ENCODE data around the gene BCL11B.

The BCL11B gene

DNA sequence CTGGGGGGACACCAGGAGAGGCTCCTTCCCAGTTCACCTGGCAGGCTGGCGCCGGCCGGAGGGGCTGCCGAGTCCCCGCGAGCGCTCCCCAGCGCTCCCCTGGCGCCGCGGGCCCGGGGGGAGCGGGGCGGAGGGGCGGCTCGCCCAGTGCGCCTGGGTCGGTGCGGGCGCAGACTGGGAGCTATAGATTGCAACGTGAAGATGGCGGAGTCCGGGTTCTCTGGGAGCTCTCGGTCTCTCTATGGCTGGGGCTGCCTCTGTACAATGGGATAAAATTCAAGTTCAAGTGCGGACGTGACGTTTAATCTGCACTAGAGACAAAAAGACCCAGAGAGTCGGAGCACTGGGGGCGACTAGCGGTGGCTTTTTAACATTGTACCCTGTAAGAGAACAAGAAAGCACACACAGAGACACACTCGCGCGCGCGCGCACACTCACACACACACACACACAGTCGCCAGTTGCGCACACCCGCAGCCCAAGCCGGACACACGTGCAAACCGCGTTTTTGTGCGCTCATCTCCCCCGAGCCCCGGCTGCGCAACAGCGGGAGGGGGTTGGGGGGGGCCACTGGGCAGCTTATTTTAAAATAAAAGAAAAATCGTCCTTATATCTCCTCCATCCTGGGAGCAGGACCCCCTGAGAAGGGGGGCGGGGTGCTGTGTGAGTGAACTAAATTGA is at the start of gene BCL11B:
TSS of gene BCL11B (minus strand) at position 247 of the 681 bp plus-strand sequence. CDS start 979 bp downstream, outside the sequence.
- Histone ChIP-seq H3K79me2 (ENCODE audit: control insufficient read depth, insufficient read depth, low read length, unreplicated experiment) (no peaks in the 10 kb centered on the region), H2AFZ (ENCODE audit: low read length, unreplicated experiment) (peak within 1 kb of the TSS; percentile 90), H3K27me3 (ENCODE audit: insufficient read depth, low read length) (peaks cover 95% of the 10 kb centered on the region), H3K4me1 (ENCODE audit: control insufficient read depth, insufficient read depth, low read length, unreplicated experiment) (no peaks in the 10 kb centered on the region), H3K36me3 (ENCODE audit: insufficient read depth, low read length) (no peaks in the 10 kb centered on the region), H3K27ac (ENCODE audit: low read depth, low read length) (no peak within 1 kb of the TSS), H3K4me3 (ENCODE audit: low read depth, low read length) (peak within 1 kb of the TSS; percentile 74)

DNA sequence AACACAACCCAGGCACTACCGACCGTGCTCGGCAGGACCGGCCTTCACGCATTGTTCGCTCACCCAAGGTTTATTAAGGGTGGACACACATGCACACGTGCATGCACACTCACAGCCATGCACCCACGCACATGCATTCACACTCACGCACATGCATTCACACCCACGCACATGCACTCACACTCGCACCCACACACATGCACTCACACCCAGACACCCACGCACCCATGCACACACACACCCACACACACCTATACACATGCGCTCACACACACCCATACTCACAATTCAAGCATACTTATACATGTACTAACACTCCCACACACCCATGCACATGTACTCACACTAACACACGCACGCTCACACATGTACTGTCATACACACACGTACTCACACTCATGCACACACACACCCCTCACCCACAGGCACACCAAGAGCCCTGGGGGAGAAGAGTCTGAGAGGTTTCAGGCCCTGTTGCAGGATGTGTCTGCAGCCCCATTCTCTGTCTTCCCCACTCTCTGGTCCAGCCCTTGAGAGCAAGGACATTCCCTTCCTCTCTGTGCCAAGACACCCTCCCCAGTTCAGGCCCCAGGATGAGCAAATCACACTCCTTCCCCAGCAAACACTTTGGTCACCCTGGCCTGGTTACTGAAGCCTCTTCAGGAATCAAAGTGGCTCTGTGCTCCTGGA is 49.4 kb upstream of the BCL11B start:
- no peak overlapping the region for H3K4me3 ChIP-seq (ENCODE audit: low read depth, low read length)
- no peak overlapping the region for H3K27ac ChIP-seq (ENCODE audit: low read depth, low read length)
- no peaks in the 10 kb centered on the region for H3K79me2 ChIP-seq (ENCODE audit: control insufficient read depth, insufficient read depth, low read length, unreplicated experiment)
- H3K36me3 ChIP-seq (ENCODE audit: insufficient read depth, low read length) = no peaks in the 10 kb centered on the region
- H3K27me3 ChIP-seq (ENCODE audit: insufficient read depth, low read length) = peaks cover 5% of the 10 kb centered on the region; the same call in 1 of the 2 replicates
- no peak overlapping the region for H2AFZ ChIP-seq (ENCODE audit: low read length, unreplicated experiment)
- H3K4me1 ChIP-seq (ENCODE audit: control insufficient read depth, insufficient read depth, low read length, unreplicated experiment) = no peaks in the 10 kb centered on the region

DNA sequence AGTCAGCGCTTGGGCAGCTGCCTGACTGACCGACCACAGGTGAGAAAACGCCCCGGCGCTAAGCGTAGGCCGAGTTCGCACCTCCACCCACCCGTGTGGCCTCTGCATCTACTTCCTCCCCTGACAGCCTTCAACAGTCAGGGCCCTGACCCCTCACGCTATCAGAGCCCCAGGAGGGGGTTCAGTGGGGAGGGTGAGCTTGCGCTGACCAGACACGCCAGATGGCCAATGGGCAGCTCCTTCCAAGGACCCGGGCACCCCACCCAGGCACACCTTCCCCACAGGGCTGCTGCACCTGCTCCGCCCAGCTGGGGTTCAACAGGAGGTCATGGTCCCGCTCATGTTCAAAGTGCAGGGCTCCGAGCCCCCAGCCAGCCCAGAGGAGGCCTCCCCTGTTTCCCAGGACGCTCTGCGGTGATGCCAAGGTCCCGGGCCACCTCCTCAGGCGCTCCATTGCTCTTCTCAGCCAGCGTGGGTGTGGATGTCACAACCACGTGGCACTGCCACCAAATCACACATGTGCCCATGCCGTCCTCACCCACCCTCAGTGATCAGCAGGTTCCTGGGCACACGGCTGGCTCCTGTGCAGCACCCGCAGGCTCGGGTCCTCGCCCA is 48.7 kb upstream of the BCL11B start:
- no peak overlapping the region for H3K27ac ChIP-seq (ENCODE audit: low read depth, low read length)
- H2AFZ ChIP-seq (ENCODE audit: low read length, unreplicated experiment) = no peak overlapping the region
- no peaks in the 10 kb centered on the region for H3K36me3 ChIP-seq (ENCODE audit: insufficient read depth, low read length)
- H3K27me3 ChIP-seq (ENCODE audit: insufficient read depth, low read length) = peaks cover 5% of the 10 kb centered on the region; the same call in 1 of the 2 replicates
- H3K4me1 ChIP-seq (ENCODE audit: control insufficient read depth, insufficient read depth, low read length, unreplicated experiment) = no peaks in the 10 kb centered on the region
- H3K4me3 ChIP-seq (ENCODE audit: low read depth, low read length) = no peak overlapping the region
- no peaks in the 10 kb centered on the region for H3K79me2 ChIP-seq (ENCODE audit: control insufficient read depth, insufficient read depth, low read length, unreplicated experiment)

DNA sequence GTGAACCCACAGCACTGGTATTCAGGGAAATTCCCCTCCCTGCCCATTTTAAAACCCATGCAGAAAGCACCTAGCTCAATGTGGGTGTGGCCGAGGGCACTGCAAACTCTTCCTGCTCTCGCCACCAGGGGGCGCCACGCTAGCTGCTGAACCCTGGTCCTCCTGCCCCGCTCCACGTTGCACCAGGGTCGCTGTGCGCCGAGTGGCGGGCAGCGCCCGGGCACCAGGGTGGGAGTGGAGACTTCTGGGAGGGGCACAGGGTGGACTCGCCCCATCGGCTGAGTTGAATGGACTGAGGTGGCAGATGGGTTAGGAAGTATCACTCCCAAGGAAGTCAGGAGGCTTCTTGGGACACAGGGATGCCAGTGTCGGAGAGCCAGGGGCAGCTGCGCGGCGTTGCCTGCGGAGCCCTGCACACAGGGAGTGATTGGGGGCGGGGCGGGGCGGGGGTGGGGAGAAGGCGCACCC is 48.1 kb upstream of the BCL11B start:
- Histone ChIP-seq H3K4me1 (ENCODE audit: control insufficient read depth, insufficient read depth, low read length, unreplicated experiment) (no peaks in the 10 kb centered on the region), H2AFZ (ENCODE audit: low read length, unreplicated experiment) (no peak overlapping the region), H3K79me2 (ENCODE audit: control insufficient read depth, insufficient read depth, low read length, unreplicated experiment) (no peaks in the 10 kb centered on the region), H3K27ac (ENCODE audit: low read depth, low read length) (no peak overlapping the region), H3K36me3 (ENCODE audit: insufficient read depth, low read length) (no peaks in the 10 kb centered on the region), H3K4me3 (ENCODE audit: low read depth, low read length) (no peak overlapping the region), H3K27me3 (ENCODE audit: insufficient read depth, low read length) (peaks cover 5% of the 10 kb centered on the region; the same call in 1 of the 2 replicates)

DNA sequence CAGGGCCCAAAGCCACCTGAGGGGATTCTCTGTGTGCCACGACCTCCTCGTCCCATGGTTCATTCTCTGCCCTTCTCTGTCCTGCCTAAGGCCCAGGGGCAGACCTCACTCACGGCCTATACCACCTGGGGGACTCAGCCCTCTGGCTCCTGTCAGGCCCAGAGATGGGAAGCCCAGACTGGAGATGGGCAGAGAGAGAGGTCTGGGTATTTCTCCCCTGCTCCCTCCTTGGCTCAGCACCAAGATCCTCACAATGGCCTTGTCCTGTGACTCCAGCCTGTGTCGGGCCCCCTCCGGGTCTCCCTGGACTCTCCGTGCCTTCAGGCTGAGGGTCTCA is 46.9 kb upstream of the BCL11B start:
- Histone ChIP-seq H3K79me2 (ENCODE audit: control insufficient read depth, insufficient read depth, low read length, unreplicated experiment) (no peaks in the 10 kb centered on the region), H3K4me3 (ENCODE audit: low read depth, low read length) (no peak overlapping the region), H3K36me3 (ENCODE audit: insufficient read depth, low read length) (no peaks in the 10 kb centered on the region), H3K27ac (ENCODE audit: low read depth, low read length) (no peak overlapping the region), H3K27me3 (ENCODE audit: insufficient read depth, low read length) (peaks cover 11% of the 10 kb centered on the region; the same call in 1 of the 2 replicates), H2AFZ (ENCODE audit: low read length, unreplicated experiment) (no peak overlapping the region), H3K4me1 (ENCODE audit: control insufficient read depth, insufficient read depth, low read length, unreplicated experiment) (no peaks in the 10 kb centered on the region)

DNA sequence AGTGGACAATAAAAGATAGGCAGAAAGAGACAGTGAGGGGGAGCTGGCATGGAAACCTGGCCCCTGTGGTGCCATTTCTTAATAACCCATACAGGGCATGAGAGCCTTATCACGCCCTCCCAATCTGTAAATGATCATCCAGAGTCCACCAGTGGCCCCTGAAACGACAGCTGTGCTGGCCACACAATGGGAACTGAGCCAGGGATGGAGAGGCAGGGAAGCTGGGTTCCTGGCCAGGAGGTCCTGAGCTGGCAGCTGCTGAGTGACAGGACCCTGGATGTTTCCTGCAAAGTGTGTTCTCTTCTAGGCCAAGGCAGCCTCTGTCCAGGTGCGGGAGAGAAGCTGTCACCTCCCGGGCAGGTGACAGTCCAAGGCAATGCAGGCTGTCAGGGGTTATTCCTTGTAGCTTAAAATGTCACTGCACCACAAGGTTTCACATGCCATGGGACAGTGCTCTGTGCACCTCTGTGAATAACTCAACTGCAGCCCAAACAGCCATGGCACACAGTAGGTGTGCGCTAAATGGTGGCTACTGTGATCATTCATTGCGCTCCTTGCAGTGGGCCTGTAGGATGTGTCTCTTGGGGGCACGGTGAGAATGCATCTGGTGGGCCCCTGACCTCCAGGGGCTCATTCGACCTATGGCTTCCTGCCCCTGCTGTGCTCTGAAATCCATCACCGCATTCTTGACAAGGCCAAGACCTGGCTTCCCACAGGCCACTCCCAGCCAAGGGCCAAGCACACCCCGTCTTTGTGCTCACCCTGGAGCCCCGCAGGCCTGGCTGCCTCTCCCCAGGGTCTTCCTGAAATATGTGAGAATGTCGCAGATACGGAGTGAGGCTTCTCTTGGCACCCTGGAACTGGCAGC is 46.3 kb upstream of the BCL11B start:
- Histone ChIP-seq H3K27ac (ENCODE audit: low read depth, low read length) (no peak overlapping the region), H3K36me3 (ENCODE audit: insufficient read depth, low read length) (no peaks in the 10 kb centered on the region), H3K4me3 (ENCODE audit: low read depth, low read length) (no peak overlapping the region), H2AFZ (ENCODE audit: low read length, unreplicated experiment) (no peak overlapping the region), H3K4me1 (ENCODE audit: control insufficient read depth, insufficient read depth, low read length, unreplicated experiment) (no peaks in the 10 kb centered on the region), H3K79me2 (ENCODE audit: control insufficient read depth, insufficient read depth, low read length, unreplicated experiment) (no peaks in the 10 kb centered on the region), H3K27me3 (ENCODE audit: insufficient read depth, low read length) (peaks cover 15% of the 10 kb centered on the region; the same call in 1 of the 2 replicates)

DNA sequence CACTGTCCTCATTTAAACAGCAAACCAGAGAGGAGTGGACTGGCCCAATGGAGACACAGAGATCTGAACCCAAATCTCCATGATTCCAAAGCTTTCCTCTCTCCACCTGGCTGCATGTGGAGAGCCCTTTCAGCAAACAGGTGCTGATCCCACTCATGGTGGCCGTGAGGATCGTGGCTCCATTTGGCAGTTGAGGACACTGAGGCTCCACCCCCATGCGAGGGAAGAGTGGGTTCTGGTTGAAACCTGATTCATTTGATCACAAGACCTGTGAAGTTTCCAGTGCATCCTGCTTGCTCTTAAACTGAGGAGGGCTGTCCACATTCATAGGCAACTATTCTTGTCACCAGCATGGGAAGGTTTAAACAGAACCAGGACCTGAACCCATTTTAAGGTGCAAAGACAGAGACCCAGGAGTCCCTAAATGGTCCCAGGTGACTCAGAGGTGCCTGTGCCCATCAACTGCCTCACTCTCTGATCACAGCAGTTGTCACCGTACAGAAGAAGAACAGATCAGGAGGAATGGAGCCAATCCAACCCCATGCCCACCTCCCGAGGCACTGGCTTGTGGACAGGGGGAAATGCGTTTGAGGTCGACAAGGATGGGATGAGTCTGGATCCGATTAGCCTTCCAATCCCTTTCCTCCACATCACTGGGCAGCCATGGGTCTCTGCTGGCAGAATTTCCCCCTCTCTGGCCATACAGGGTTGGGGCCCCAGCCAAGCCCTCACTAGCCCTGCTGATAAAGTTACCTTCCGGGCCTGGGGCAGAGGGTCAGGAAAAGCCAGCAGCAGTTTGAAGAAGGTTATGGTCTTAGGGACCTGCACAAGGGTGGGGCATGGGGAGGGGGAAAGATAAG is 45.5 kb upstream of the BCL11B start:
- Histone ChIP-seq H3K27ac (ENCODE audit: low read depth, low read length) (no peak overlapping the region), H2AFZ (ENCODE audit: low read length, unreplicated experiment) (no peak overlapping the region), H3K27me3 (ENCODE audit: insufficient read depth, low read length) (peaks cover 13% of the 10 kb centered on the region; the same call in 1 of the 2 replicates), H3K36me3 (ENCODE audit: insufficient read depth, low read length) (no peaks in the 10 kb centered on the region), H3K4me3 (ENCODE audit: low read depth, low read length) (no peak overlapping the region), H3K79me2 (ENCODE audit: control insufficient read depth, insufficient read depth, low read length, unreplicated experiment) (no peaks in the 10 kb centered on the region), H3K4me1 (ENCODE audit: control insufficient read depth, insufficient read depth, low read length, unreplicated experiment) (no peaks in the 10 kb centered on the region)

DNA sequence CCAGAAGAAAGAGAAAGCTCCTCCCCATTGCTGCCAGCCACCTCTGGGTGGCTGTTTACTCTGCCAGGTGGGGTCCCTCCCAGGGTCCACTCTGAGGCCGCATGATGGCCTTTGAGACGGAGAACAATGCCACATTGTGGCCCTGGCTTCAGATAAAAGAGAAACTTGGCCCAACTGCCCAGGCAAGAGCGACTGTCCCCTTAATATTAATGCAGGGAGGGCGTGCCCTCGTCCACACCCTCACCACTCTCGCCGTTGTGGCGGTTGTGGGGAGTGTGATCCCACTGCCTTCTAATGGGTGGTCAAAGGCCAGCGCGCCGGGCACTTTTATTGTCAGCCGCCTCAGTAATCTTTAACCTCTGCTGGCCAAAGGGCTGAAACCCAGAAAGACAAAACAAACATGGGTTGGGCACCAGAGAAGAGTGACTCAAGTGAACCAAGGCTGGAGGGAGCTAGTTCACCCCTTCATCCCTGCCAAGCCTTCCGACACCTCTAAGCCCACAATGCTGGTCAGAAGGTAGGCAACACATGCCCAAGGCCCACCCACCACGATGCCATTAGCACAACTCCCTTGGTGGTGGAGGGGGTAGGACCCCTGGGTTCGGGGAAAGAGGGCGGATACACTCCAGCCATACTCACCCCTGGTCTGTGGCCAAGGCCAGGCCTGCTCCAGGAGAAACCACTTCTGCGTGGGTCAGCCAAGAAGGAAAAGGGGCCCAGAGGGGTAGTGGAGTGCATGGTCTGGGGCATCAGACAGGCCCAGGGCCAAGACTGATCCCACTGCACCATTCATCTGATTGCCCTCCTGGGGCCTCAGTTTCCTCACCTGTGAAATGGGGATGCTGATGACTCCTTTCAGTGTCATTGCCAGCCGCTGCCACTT is 44.5 kb upstream of the BCL11B start:
- Histone ChIP-seq H2AFZ (ENCODE audit: low read length, unreplicated experiment) (no peak overlapping the region), H3K36me3 (ENCODE audit: insufficient read depth, low read length) (no peaks in the 10 kb centered on the region), H3K4me3 (ENCODE audit: low read depth, low read length) (no peak overlapping the region), H3K27ac (ENCODE audit: low read depth, low read length) (no peak overlapping the region), H3K79me2 (ENCODE audit: control insufficient read depth, insufficient read depth, low read length, unreplicated experiment) (no peaks in the 10 kb centered on the region), H3K4me1 (ENCODE audit: control insufficient read depth, insufficient read depth, low read length, unreplicated experiment) (no peaks in the 10 kb centered on the region), H3K27me3 (ENCODE audit: insufficient read depth, low read length) (peaks cover 20% of the 10 kb centered on the region; the same call in 1 of the 2 replicates)

DNA sequence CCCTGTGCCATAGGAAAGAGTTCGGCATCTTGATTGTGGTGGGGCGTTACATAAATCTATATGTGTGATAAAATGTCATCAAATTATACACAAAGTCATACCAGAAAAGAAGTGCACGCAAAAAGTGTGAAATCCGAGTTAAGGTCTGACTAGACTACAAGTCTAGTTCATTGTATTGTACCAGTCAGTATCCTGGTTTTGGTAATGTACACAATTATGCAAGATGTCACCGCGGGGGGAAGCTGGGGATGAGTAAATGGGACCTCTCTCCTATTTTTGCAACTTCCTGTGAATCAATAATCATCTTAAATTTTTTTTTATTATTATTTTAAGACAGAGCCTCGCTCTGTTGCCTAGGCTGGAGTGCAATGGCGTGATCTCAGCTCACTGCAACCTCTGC is 43.2 kb upstream of the BCL11B start:
- H2AFZ ChIP-seq (ENCODE audit: low read length, unreplicated experiment) = no peak overlapping the region
- H3K4me1 ChIP-seq (ENCODE audit: control insufficient read depth, insufficient read depth, low read length, unreplicated experiment) = no peaks in the 10 kb centered on the region
- H3K4me3 ChIP-seq (ENCODE audit: low read depth, low read length) = no peak overlapping the region
- no peak overlapping the region for H3K27ac ChIP-seq (ENCODE audit: low read depth, low read length)
- H3K36me3 ChIP-seq (ENCODE audit: insufficient read depth, low read length) = no peaks in the 10 kb centered on the region
- no peaks in the 10 kb centered on the region for H3K79me2 ChIP-seq (ENCODE audit: control insufficient read depth, insufficient read depth, low read length, unreplicated experiment)
- H3K27me3 ChIP-seq (ENCODE audit: insufficient read depth, low read length) = peaks cover 20% of the 10 kb centered on the region; the same call in 1 of the 2 replicates

All from ACC112 (cell line).